ENCODE results near the gene DEGS2.
A peak's percentile ranks its signal among the peaks of the same experiment; 100 is the strongest.

DEGS2 gene

GRCh38 chr14:100103250-100104005 is 56.0 kb downstream of the DEGS2 start:
- Histone ChIP-seq H3K4me1 (ENCODE audit: insufficient read depth, poor library complexity, severe bottlenecking) (peaks cover 32% of the 10 kb centered on the region), H3K9me3 (ENCODE audit: severe bottlenecking) (no peaks in the 10 kb centered on the region), H3K4me3 (ENCODE audit: severe bottlenecking) (no peak overlapping the region), H3K36me3 (ENCODE audit: low read depth) (no peaks in the 10 kb centered on the region; the same call in 1 of the 2 replicates), H3K27ac (ENCODE audit: poor library complexity, severe bottlenecking) (peak overlapping the region; percentile 38), H3K27me3 (ENCODE audit: insufficient read depth, poor library complexity, severe bottlenecking) (no peaks in the 10 kb centered on the region)
- no peak for ATAC-seq (ENCODE audit: low read depth)
- peak; percentile 51 for DNase-seq (ENCODE audit: low spot score)
- TF ChIP-seq CTCF (IDR thresholded peaks at IDR 0.05; ENCODE audit: poor library complexity, severe bottlenecking) = no peak

GRCh38 chr14:100102156-100102785 is 57.2 kb downstream of the DEGS2 start:
- Histone ChIP-seq H3K27me3 (ENCODE audit: insufficient read depth, poor library complexity, severe bottlenecking) (no peaks in the 10 kb centered on the region), H3K27ac (ENCODE audit: poor library complexity, severe bottlenecking) (no peak overlapping the region), H3K4me1 (ENCODE audit: insufficient read depth, poor library complexity, severe bottlenecking) (peaks cover 21% of the 10 kb centered on the region), H3K9me3 (ENCODE audit: severe bottlenecking) (no peaks in the 10 kb centered on the region), H3K4me3 (ENCODE audit: severe bottlenecking) (no peak overlapping the region), H3K36me3 (ENCODE audit: low read depth) (peaks cover 8% of the 10 kb centered on the region; the same call in 1 of the 2 replicates)
- ATAC-seq (ENCODE audit: low read depth) = no peak
- peak; percentile 14 for DNase-seq (ENCODE audit: low spot score)
- TF ChIP-seq CTCF (IDR thresholded peaks at IDR 0.05; ENCODE audit: poor library complexity, severe bottlenecking) = no peak

- H3K27me3 ChIP-seq (ENCODE audit: insufficient read depth, poor library complexity, severe bottlenecking) = no peaks in the 10 kb centered on the region
- ATAC-seq (ENCODE audit: low read depth) (no peak), DNase-seq (ENCODE audit: low spot score) (peak; percentile 24)
- no peak overlapping the region for H3K4me3 ChIP-seq (ENCODE audit: severe bottlenecking)
- peaks cover 8% of the 10 kb centered on the region; the same call in 1 of the 2 replicates for H3K36me3 ChIP-seq (ENCODE audit: low read depth)
- H3K4me1 ChIP-seq (ENCODE audit: insufficient read depth, poor library complexity, severe bottlenecking) = peaks cover 24% of the 10 kb centered on the region
- no peaks in the 10 kb centered on the region for H3K9me3 ChIP-seq (ENCODE audit: severe bottlenecking)
- H3K27ac ChIP-seq (ENCODE audit: poor library complexity, severe bottlenecking) = peak overlapping the region; percentile 42
- TF ChIP-seq CTCF (IDR thresholded peaks at IDR 0.05; ENCODE audit: poor library complexity, severe bottlenecking) = no peak
Measured at GRCh38 chr14:100100032-100100703, 59.3 kb downstream of the DEGS2 start.

GRCh38 chr14:100098171-100098570 is 61.3 kb downstream of the DEGS2 start:
- no peak for TF ChIP-seq CTCF (IDR thresholded peaks at IDR 0.05; ENCODE audit: poor library complexity, severe bottlenecking)
- ATAC-seq (ENCODE audit: low read depth) = no peak
- no peaks in the 10 kb centered on the region for H3K9me3 ChIP-seq (ENCODE audit: severe bottlenecking)
- H3K4me1 ChIP-seq (ENCODE audit: insufficient read depth, poor library complexity, severe bottlenecking) = peaks cover 17% of the 10 kb centered on the region
- DNase-seq (ENCODE audit: low spot score) = peak; percentile 43
- H3K4me3 ChIP-seq (ENCODE audit: severe bottlenecking) = no peak overlapping the region
- no peaks in the 10 kb centered on the region for H3K27me3 ChIP-seq (ENCODE audit: insufficient read depth, poor library complexity, severe bottlenecking)
- peaks cover 8% of the 10 kb centered on the region; the same call in 1 of the 2 replicates for H3K36me3 ChIP-seq (ENCODE audit: low read depth)
- no peak overlapping the region for H3K27ac ChIP-seq (ENCODE audit: poor library complexity, severe bottlenecking)

Measured in RWPE2 (cell line).